Ishikawa (cell line): Measurements from ENCODE around the gene B3GNT8.

Experiments
- CEBPB ChIP-seq: IDR thresholded peaks from 2 replicates; pipeline ENCODE4 v1.6.1; 2012
- CREB1 ChIP-seq: IDR thresholded peaks from 2 replicates; pipeline ENCODE4 v1.6.1; 2012; ENCODE audit warnings: low read depth
- EGR1 ChIP-seq: IDR thresholded peaks from 2 replicates; pipeline ENCODE4 v1.6.1; 2012
- EP300 ChIP-seq: IDR thresholded peaks from 2 replicates; pipeline ENCODE4 v1.6.1; 2012; ENCODE audit warnings: borderline replicate concordance
- FOXM1 ChIP-seq: IDR thresholded peaks from 2 replicates; pipeline ENCODE4 v1.6.1; 2012; ENCODE audit warnings: low read depth, borderline replicate concordance
- NFIC ChIP-seq: IDR thresholded peaks from 2 replicates; pipeline ENCODE4 v1.6.1; 2012
- RAD21 ChIP-seq: IDR thresholded peaks from 2 replicates; pipeline ENCODE4 v1.6.1; 2012; ENCODE audit warnings: low read depth
- TAF1 ChIP-seq: IDR thresholded peaks from 2 replicates; pipeline ENCODE4 v1.6.1; 2012; ENCODE audit warnings: low read depth, mild to moderate bottlenecking
- TCF12 ChIP-seq: IDR thresholded peaks from 2 replicates; pipeline ENCODE4 v1.6.1; 2012; ENCODE audit warnings: low read depth
- TEAD4 ChIP-seq: IDR thresholded peaks from 2 replicates; pipeline ENCODE4 v1.6.1; 2012
- YY1 ChIP-seq: IDR thresholded peaks from 2 replicates; pipeline ENCODE4 v1.6.1; 2012; ENCODE audit warnings: low read depth
- ZBTB7A ChIP-seq: IDR thresholded peaks from 2 replicates; pipeline ENCODE4 v1.6.1; 2012; ENCODE audit warnings: low read depth
- TF ChIP-seq, protein P1 (sequence below): IDR thresholded peaks from 2 replicates; pipeline ENCODE4 v1.6.1; 2012
- TF ChIP-seq, protein P2 (sequence below): IDR thresholded peaks from 2 replicates; pipeline ENCODE4 v1.6.1; 2012; ENCODE audit warnings: low read depth, mild to moderate bottlenecking
- TF ChIP-seq, protein P3 (sequence below): IDR thresholded peaks from 2 replicates; pipeline ENCODE4 v1.6.1; 2012

B3GNT8 gene

DNA sequence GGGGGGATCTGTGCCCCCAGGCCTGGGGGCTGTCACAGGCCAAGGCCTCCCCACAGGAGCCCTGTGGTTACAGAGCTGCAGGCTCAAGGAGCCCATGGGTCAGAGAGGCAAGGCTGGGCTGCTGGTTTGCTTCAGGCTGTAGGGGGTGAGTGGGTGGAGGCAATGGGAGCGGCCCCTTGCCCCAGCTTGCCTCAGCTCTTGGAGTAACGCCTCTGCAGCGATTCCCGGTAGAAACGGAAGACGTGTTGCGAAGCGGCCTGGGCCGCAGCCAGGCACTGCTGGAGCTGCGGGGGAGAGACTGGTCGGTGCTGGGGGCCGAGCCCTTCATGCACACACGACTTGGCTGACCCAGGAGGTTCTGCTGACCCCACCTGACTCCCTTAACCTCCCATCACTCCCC, 40.7 kb downstream of the B3GNT8 start:
- TF ChIP-seq CEBPB (no peak), TEAD4 (no peak), EP300 (no peak), FOXM1 (no peak), EGR1 (no peak), RAD21 (no peak), TAF1 (no peak), ZBTB7A (no peak), TCF12 (no peak), YY1 (no peak)
- TF ChIP-seq, protein P1, sequence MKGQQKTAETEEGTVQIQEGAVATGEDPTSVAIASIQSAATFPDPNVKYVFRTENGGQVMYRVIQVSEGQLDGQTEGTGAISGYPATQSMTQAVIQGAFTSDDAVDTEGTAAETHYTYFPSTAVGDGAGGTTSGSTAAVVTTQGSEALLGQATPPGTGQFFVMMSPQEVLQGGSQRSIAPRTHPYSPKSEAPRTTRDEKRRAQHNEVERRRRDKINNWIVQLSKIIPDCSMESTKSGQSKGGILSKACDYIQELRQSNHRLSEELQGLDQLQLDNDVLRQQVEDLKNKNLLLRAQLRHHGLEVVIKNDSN: no peak
- TF ChIP-seq, protein P2, sequence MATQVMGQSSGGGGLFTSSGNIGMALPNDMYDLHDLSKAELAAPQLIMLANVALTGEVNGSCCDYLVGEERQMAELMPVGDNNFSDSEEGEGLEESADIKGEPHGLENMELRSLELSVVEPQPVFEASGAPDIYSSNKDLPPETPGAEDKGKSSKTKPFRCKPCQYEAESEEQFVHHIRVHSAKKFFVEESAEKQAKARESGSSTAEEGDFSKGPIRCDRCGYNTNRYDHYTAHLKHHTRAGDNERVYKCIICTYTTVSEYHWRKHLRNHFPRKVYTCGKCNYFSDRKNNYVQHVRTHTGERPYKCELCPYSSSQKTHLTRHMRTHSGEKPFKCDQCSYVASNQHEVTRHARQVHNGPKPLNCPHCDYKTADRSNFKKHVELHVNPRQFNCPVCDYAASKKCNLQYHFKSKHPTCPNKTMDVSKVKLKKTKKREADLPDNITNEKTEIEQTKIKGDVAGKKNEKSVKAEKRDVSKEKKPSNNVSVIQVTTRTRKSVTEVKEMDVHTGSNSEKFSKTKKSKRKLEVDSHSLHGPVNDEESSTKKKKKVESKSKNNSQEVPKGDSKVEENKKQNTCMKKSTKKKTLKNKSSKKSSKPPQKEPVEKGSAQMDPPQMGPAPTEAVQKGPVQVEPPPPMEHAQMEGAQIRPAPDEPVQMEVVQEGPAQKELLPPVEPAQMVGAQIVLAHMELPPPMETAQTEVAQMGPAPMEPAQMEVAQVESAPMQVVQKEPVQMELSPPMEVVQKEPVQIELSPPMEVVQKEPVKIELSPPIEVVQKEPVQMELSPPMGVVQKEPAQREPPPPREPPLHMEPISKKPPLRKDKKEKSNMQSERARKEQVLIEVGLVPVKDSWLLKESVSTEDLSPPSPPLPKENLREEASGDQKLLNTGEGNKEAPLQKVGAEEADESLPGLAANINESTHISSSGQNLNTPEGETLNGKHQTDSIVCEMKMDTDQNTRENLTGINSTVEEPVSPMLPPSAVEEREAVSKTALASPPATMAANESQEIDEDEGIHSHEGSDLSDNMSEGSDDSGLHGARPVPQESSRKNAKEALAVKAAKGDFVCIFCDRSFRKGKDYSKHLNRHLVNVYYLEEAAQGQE: no peak
- TF ChIP-seq, protein P3, sequence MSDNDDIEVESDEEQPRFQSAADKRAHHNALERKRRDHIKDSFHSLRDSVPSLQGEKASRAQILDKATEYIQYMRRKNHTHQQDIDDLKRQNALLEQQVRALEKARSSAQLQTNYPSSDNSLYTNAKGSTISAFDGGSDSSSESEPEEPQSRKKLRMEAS: no peak

DNA sequence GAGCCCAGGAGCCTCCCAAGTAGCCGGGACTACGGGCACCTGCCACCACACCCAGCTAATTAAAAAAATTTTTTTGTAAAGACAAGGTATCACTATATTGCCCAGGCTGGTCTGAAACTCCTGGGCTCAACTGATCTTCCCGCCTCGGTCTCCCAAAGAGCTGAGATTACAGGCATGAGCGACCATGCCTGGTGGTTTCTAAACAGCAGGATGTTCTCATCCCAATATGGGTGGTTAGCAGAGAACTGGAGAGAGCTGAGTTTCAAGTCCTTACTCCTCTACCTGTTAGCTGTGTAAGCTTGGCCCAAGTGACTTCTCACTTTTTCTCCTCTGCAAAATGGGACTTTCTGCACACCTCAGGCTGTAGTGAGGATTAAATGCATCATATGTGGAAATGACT, 42.8 kb downstream of the B3GNT8 start:
- TF ChIP-seq, protein P1: no peak
- TF ChIP-seq EGR1: no peak
- TF ChIP-seq ZBTB7A: no peak
- no peak for TF ChIP-seq TCF12
- TF ChIP-seq RAD21: no peak
- no peak for TF ChIP-seq CREB1
- TF ChIP-seq, protein P2: no peak
- no peak for TF ChIP-seq YY1
- TF ChIP-seq TEAD4: no peak
- no peak for TF ChIP-seq TAF1
- TF ChIP-seq, protein P3: no peak
- TF ChIP-seq NFIC: no peak
- TF ChIP-seq FOXM1: no peak
- TF ChIP-seq EP300: no peak

DNA sequence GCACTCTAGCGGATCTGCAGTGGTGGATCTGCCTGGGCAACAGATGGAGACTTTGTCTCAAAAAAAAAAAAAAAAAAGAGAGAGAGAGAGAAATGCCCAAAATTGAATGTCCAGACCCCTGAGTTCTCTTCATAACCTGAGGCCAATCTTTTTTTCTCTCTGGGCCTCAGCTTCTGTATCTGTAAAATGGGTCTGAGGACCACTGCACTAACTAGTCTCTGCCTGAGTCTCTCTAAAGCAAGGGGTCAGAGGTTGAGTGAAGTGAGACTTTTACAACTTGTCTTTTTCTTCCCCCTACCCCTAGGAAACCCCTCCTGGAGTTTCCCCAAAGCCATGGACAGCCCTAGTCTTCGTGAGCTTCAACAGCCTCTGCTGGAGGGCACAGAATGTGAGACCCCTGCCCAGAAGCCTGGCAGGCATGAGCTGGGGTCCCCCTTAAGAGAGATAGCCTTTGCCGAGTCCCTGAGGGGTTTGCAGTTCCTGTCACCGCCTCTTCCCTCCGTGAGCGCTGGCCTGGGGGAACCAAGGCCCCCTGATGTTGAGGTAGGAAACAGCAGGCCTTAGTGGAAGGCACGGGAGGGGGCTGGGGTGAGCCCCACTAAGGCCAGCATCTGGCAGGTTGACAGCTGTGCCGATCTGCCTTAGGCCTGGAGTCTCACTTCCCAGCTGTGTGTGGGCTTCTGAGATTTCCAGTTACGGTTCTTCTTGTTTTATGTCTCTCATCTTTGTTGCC, 49.0 kb downstream of the B3GNT8 start:
- TF ChIP-seq TCF12 (no peak), FOXM1 (no peak)

DNA sequence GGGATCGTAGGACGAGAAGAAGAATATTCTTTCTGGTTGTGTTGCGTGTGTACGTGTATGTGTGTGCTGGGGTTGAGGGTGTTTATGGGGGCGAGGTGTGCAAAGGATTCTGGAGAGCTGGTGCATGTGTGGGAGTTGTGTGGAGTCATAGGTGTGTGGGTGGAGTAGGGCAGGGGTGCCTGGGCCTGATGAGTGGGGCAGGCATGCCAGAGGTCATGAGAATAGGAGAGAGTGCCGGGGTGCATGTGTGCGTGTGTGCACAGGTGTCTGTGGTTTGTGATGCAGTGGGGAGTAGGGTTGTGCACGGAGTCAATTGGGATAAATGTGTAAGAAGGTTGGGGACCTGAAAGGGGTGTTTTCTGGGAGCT, 50.2 kb downstream of the B3GNT8 start:
- TF ChIP-seq FOXM1: no peak
- no peak for TF ChIP-seq YY1
- no peak for TF ChIP-seq CREB1
- TF ChIP-seq NFIC: no peak
- no peak for TF ChIP-seq EGR1
- TF ChIP-seq TCF12: no peak
- TF ChIP-seq, protein P2: no peak
